ENCODE data around the gene STARD13. TPM values are rescaled to one million over a fixed set of nuclear protein-coding genes. Genes with fewer than 3 reads are reported as not detected.
A peak's percentile ranks its signal among the peaks of the same experiment; 100 is the strongest.

The STARD13 gene
- total and polyA plus RNA-seq, 8 donors = 7.8 to 29.4 (median 16.2) TPM

- ATAC-seq (peak in 1 of 4 donors; percentile 22), FAIRE-seq (no peak), DNase-seq (no peak)
- H3K4me3 ChIP-seq = no peak overlapping the region
- intact Hi-C loops (cut with DNase I) = no loop called here
- no peaks in the 10 kb centered on the region for H3K27me3 ChIP-seq
- H3K9me3 ChIP-seq = no peaks in the 10 kb centered on the region
- 68 to 78% methylated on average over 7 of the region's 7 CpGs for WGBS, 2 donors
- TF ChIP-seq CTCF (IDR thresholded peaks at IDR 0.05) = no peak
- H3K27ac ChIP-seq = peak overlapping the region in 2 of 4 donors; percentile 55 to 64
- H3K4me1 ChIP-seq = peaks cover 11 to 49% (median 37%) of the 10 kb centered on the region in 3 donors
- H3K36me3 ChIP-seq = no peaks in the 10 kb centered on the region
Measured at GRCh38 chr13:33193428-33193974, 92.1 kb downstream of the STARD13 start.

GRCh38 chr13:33191425-33192210, 93.9 kb downstream of the STARD13 start:
- Histone ChIP-seq H3K4me1 (peaks cover 8 to 44% (median 33%) of the 10 kb centered on the region in 3 donors), H3K36me3 (no peaks in the 10 kb centered on the region), H3K9me3 (no peaks in the 10 kb centered on the region), H3K27ac (peak overlapping the region in 1 of 4 donors; percentile 21), H3K4me3 (no peak overlapping the region), H3K27me3 (no peaks in the 10 kb centered on the region)
- no peak for TF ChIP-seq CTCF (IDR thresholded peaks at IDR 0.05)
- DNase-seq (no peak), ATAC-seq (peak in 2 of 4 donors; percentile 56 to 63), FAIRE-seq (no peak)
- 21% methylated on average over 4 of the region's 4 CpGs for WGBS, 2 donors
- intact Hi-C loops (cut with DNase I) = no loop called here

- H3K9me3 ChIP-seq = no peaks in the 10 kb centered on the region
- 95 to 96% methylated on average over 6 of the region's 6 CpGs for WGBS, 2 donors
- no peak for FAIRE-seq
- no peaks in the 10 kb centered on the region for H3K36me3 ChIP-seq
- peak overlapping the region in 1 of 4 donors; percentile 3 for H3K27ac ChIP-seq
- no peak for ATAC-seq
- no peak for DNase-seq
- H3K4me3 ChIP-seq = no peak overlapping the region
- intact Hi-C loops (cut with DNase I) = no loop called here
- peaks cover 8 to 25% (median 23%) of the 10 kb centered on the region in 3 donors for H3K4me1 ChIP-seq
- TF ChIP-seq CTCF (IDR thresholded peaks at IDR 0.05) = no peak
- H3K27me3 ChIP-seq = no peaks in the 10 kb centered on the region
Measured at GRCh38 chr13:33189470-33189869, 96.1 kb downstream of the STARD13 start.

GRCh38 chr13:33188093-33188882, 97.3 kb downstream of the STARD13 start:
- no peaks in the 10 kb centered on the region for H3K27me3 ChIP-seq
- intact Hi-C loops (cut with DNase I) = no loop called here
- no peaks in the 10 kb centered on the region for H3K9me3 ChIP-seq
- ATAC-seq (no peak), FAIRE-seq (no peak), DNase-seq (no peak)
- WGBS, 2 donors = 58 to 60% methylated on average over 4 of the region's 4 CpGs
- TF ChIP-seq CTCF (IDR thresholded peaks at IDR 0.05) = no peak
- H3K4me1 ChIP-seq = peaks cover 6 to 17% (median 17%) of the 10 kb centered on the region in 3 donors
- H3K4me3 ChIP-seq = no peak overlapping the region
- peak overlapping the region in 2 of 4 donors; percentile 3 to 45 for H3K27ac ChIP-seq
- no peaks in the 10 kb centered on the region for H3K36me3 ChIP-seq
